ENCODE measurements around the gene ADGRG3. TPM values are rescaled to one million over a fixed set of nuclear protein-coding genes. Genes with fewer than 3 reads are reported as not detected.
A peak's percentile ranks its signal among the peaks of the same experiment; 100 is the strongest.

Gene ADGRG3, protein sequence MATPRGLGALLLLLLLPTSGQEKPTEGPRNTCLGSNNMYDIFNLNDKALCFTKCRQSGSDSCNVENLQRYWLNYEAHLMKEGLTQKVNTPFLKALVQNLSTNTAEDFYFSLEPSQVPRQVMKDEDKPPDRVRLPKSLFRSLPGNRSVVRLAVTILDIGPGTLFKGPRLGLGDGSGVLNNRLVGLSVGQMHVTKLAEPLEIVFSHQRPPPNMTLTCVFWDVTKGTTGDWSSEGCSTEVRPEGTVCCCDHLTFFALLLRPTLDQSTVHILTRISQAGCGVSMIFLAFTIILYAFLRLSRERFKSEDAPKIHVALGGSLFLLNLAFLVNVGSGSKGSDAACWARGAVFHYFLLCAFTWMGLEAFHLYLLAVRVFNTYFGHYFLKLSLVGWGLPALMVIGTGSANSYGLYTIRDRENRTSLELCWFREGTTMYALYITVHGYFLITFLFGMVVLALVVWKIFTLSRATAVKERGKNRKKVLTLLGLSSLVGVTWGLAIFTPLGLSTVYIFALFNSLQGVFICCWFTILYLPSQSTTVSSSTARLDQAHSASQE
- polyA plus RNA-seq (2013): 3.9 TPM

DNA sequence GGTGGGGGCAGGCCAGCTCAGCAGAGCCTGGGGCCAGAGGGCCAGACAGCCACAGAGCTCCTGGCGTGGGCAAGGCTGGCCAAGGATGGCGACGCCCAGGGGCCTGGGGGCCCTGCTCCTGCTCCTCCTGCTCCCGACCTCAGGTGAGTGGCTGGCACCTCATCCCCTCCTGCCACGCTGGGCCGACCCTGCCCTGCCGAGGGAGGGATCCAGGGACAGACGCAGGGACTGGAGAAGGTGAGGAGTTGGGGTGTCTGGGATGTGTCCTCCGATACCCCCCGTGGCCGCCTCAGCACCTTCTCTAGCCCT, at the start of gene ADGRG3:
Gene ADGRG3, plus strand, starts transcription at position 44 of the 309 bp plus-strand sequence. Its CDS starts 42 bp downstream, at position 86.
- CTCF ChIA-PET: interaction anchor here (0.8 to 3.2 kb wide), 11 partner anchors 10 to 91 kb away, joined by 3 to 11 read pairs (median 4); no protein-coding TSS in a partner anchor
- WGBS (ENCODE audit: insufficient coverage): 95% methylated on average over 7 of the region's 11 CpGs
- H3K4me3 ChIP-seq (ENCODE audit: control insufficient read depth in 1 of 7, extremely low read depth in 1 of 7, insufficient read depth in 4 of 7, low read depth in 2 of 7, low read length in 6 of 7): peak within 1 kb of the TSS in 2 of 7 experiments; percentile 6 to 38
- no peak within 1 kb of the TSS for H3K27ac ChIP-seq (ENCODE audit: insufficient read depth in 1 of 2, low read depth in 1 of 2, low read length in 2 of 2, poor library complexity in 1 of 2, severe bottlenecking in 2 of 2)
- peaks cover 0 to 27% (median 12%) of the 10 kb centered on the region in 4 experiments for H3K36me3 ChIP-seq (ENCODE audit: control insufficient read depth in 4 of 4, insufficient read depth in 4 of 4, low read length in 3 of 4)
- peaks cover 0 to 40% (median 34%) of the 10 kb centered on the region in 4 experiments for H3K4me1 ChIP-seq (ENCODE audit: control extremely low read depth in 1 of 4, control insufficient read depth in 4 of 4, insufficient read depth in 4 of 4, low read length in 3 of 4)
- no peaks in the 10 kb centered on the region for H3K27me3 ChIP-seq (replicated peaks in 2 of 5; ENCODE audit: control insufficient read depth in 4 of 5, insufficient read depth in 5 of 5, low read length in 4 of 5)
- DNase-seq: no peak
- POLR2A ChIA-PET: interaction anchor here (0.9 kb wide), 1 partner anchor 22 kb away, joined by 3 read pairs; no protein-coding TSS in a partner anchor
- no peaks in the 10 kb centered on the region for H3K9me3 ChIP-seq (ENCODE audit: control extremely low read depth in 1 of 5, control insufficient read depth in 4 of 5, insufficient read depth in 2 of 5, low read depth in 1 of 5, low read length in 4 of 5)

DNA sequence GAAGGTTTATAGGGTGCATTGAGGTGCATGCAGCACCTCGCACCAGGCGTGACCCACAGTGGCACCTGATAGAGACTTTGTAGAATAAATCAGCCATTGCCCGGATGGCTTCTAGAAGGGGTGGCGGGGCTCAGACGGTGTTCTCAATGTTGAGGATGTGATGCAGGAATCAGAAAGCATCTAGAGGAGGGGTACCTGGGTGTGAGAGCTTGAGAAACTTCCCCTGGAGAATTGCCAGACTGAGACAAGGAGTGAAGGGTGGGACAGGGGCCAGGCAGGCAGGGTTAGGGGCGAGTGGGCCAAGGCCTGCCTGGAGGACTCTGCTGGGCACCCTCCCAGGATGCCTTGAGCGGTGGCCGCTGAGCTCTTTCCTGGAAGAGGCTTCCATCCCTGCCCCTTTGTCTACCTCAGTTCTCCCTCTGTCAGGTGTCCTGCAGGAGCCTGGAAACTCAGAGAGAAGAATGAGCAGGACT, 48.9 kb upstream of the ADGRG3 start:
- H3K4me3 ChIP-seq (ENCODE audit: control insufficient read depth in 1 of 7, extremely low read depth in 1 of 7, insufficient read depth in 4 of 7, low read depth in 2 of 7, low read length in 6 of 7): no peak overlapping the region
- H3K27me3 ChIP-seq (replicated peaks in 2 of 5; ENCODE audit: control insufficient read depth in 4 of 5, insufficient read depth in 5 of 5, low read length in 4 of 5): no peaks in the 10 kb centered on the region
- ChIA-PET CTCF (interaction anchor here (0.8 to 4.8 kb wide), 3 partner anchors 10 to 26 kb away, joined by 3 to 36 read pairs (median 10); no protein-coding TSS in a partner anchor), POLR2A (no interaction called here)
- 87% methylated on average over 8 of the region's 8 CpGs for WGBS (ENCODE audit: insufficient coverage)
- peaks cover 0 to 22% (median 15%) of the 10 kb centered on the region in 4 experiments for H3K4me1 ChIP-seq (ENCODE audit: control extremely low read depth in 1 of 4, control insufficient read depth in 4 of 4, insufficient read depth in 4 of 4, low read length in 3 of 4)
- H3K27ac ChIP-seq (ENCODE audit: insufficient read depth in 1 of 2, low read depth in 1 of 2, low read length in 2 of 2, poor library complexity in 1 of 2, severe bottlenecking in 2 of 2): no peak overlapping the region
- no peaks in the 10 kb centered on the region for H3K36me3 ChIP-seq (ENCODE audit: control insufficient read depth in 4 of 4, insufficient read depth in 4 of 4, low read length in 3 of 4)
- no peak for DNase-seq
- H3K9me3 ChIP-seq (ENCODE audit: control extremely low read depth in 1 of 5, control insufficient read depth in 4 of 5, insufficient read depth in 2 of 5, low read depth in 1 of 5, low read length in 4 of 5): no peaks in the 10 kb centered on the region

DNA sequence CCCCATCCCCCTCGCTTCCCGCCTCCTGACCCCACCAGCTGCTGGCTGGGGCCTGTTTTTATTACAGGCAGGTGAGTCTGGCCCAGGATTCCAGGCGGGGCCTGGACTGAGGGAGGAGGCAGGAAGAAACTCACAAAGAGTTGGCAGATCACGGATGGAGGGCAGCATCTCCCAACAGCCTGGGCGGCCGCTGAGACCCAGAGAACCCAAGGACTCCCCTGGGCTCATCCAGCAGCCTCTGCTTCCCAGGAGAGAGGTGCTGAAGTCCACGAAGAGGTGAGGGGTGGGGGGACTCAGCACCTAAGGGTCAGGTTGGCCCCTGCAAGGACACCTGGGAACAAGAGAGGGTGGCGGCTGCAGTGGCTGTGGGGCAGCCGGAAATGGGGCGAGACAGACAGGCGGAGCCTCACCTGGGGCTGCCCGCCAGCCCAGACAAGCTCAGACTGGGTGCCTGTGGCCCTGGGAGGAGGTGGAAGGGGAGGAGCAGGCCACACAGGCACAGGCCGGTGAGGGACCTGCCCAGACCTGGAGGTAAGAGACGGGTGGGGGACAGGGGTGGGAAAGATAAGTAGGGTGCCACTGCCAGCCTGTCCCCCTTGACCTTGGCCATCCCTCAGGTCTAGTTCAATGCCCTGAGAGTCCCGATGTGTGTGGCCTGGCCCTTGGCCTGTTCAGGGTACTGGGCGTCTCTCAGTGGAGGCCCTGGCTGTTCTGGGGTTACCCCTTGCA, 48.3 kb upstream of the ADGRG3 start:
- no peaks in the 10 kb centered on the region for H3K9me3 ChIP-seq (ENCODE audit: control extremely low read depth in 1 of 5, control insufficient read depth in 4 of 5, insufficient read depth in 2 of 5, low read depth in 1 of 5, low read length in 4 of 5)
- ChIA-PET POLR2A (no interaction called here), CTCF (interaction anchor here (0.8 to 4.8 kb wide), 3 partner anchors 11 to 25 kb away, joined by 3 to 36 read pairs (median 10); no protein-coding TSS in a partner anchor)
- DNase-seq: no peak
- peaks cover 0 to 22% (median 13%) of the 10 kb centered on the region in 4 experiments for H3K4me1 ChIP-seq (ENCODE audit: control extremely low read depth in 1 of 4, control insufficient read depth in 4 of 4, insufficient read depth in 4 of 4, low read length in 3 of 4)
- WGBS (ENCODE audit: insufficient coverage): 98% methylated on average over 13 of the region's 16 CpGs
- no peak overlapping the region for H3K4me3 ChIP-seq (ENCODE audit: control insufficient read depth in 1 of 7, extremely low read depth in 1 of 7, insufficient read depth in 4 of 7, low read depth in 2 of 7, low read length in 6 of 7)
- H3K27ac ChIP-seq (ENCODE audit: insufficient read depth in 1 of 2, low read depth in 1 of 2, low read length in 2 of 2, poor library complexity in 1 of 2, severe bottlenecking in 2 of 2): no peak overlapping the region
- H3K36me3 ChIP-seq (ENCODE audit: control insufficient read depth in 4 of 4, insufficient read depth in 4 of 4, low read length in 3 of 4): no peaks in the 10 kb centered on the region
- no peaks in the 10 kb centered on the region for H3K27me3 ChIP-seq (replicated peaks in 2 of 5; ENCODE audit: control insufficient read depth in 4 of 5, insufficient read depth in 5 of 5, low read length in 4 of 5)

DNA sequence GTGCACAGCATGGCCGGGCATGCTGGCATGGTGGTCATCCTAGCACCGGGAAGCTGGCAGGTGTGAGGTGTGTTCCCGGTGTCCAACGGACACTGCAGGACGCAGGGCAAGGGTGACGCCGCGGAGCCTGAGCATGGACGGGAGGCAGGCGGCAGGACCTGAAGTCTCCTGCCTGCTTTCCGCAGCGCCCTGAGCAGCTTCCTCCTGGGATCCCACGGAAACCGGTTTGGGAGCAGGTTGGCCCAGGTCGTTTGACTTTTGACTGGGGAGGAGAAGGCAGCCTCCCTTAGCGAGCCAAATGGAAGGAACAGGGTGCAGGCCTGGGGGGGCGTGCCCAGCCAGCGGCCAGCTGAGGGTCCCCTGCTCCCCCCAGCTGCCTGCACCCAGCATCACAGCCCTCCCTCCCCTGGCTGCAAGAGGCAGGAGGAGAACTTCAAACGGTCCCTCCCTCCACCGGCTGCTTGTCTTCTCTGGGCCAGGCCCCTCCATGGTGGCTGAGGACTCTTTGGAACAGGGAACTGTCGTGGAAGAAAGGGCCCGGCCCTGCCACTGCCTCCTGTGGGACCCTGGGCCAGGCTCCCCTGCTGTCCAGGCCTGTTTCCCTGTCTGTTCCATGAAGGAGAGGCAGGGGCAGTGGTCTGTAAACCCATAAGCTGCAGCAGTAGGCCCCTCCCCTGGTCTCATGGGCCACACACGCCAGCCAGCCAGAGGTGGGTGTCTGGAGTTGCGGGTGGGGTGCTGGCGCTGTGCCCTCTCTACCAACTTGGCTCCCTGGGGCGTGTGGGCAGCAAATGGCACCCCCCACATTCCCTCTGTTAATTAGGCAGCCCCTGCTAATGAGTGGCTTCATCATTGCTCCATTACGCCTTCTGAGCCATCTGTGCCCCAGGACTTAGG, 47.5 kb upstream of the ADGRG3 start:
- Histone ChIP-seq H3K4me3 (ENCODE audit: control insufficient read depth in 1 of 7, extremely low read depth in 1 of 7, insufficient read depth in 4 of 7, low read depth in 2 of 7, low read length in 6 of 7) (no peak overlapping the region), H3K27ac (ENCODE audit: insufficient read depth in 1 of 2, low read depth in 1 of 2, low read length in 2 of 2, poor library complexity in 1 of 2, severe bottlenecking in 2 of 2) (no peak overlapping the region), H3K9me3 (ENCODE audit: control extremely low read depth in 1 of 5, control insufficient read depth in 4 of 5, insufficient read depth in 2 of 5, low read depth in 1 of 5, low read length in 4 of 5) (no peaks in the 10 kb centered on the region), H3K27me3 (replicated peaks in 2 of 5; ENCODE audit: control insufficient read depth in 4 of 5, insufficient read depth in 5 of 5, low read length in 4 of 5) (no peaks in the 10 kb centered on the region), H3K36me3 (ENCODE audit: control insufficient read depth in 4 of 4, insufficient read depth in 4 of 4, low read length in 3 of 4) (no peaks in the 10 kb centered on the region), H3K4me1 (ENCODE audit: control extremely low read depth in 1 of 4, control insufficient read depth in 4 of 4, insufficient read depth in 4 of 4, low read length in 3 of 4) (peaks cover 0 to 25% (median 18%) of the 10 kb centered on the region in 4 experiments)
- WGBS (ENCODE audit: insufficient coverage): 92% methylated on average over 23 of the region's 27 CpGs
- no peak for DNase-seq
- ChIA-PET POLR2A (interaction anchor here (0.6 kb wide), 1 partner anchor 83 kb away, joined by 3 read pairs; no protein-coding TSS in a partner anchor), CTCF (interaction anchor here (0.7 to 4.8 kb wide), 4 partner anchors 11 to 23 kb away, joined by 3 to 36 read pairs (median 7); no protein-coding TSS in a partner anchor)

DNA sequence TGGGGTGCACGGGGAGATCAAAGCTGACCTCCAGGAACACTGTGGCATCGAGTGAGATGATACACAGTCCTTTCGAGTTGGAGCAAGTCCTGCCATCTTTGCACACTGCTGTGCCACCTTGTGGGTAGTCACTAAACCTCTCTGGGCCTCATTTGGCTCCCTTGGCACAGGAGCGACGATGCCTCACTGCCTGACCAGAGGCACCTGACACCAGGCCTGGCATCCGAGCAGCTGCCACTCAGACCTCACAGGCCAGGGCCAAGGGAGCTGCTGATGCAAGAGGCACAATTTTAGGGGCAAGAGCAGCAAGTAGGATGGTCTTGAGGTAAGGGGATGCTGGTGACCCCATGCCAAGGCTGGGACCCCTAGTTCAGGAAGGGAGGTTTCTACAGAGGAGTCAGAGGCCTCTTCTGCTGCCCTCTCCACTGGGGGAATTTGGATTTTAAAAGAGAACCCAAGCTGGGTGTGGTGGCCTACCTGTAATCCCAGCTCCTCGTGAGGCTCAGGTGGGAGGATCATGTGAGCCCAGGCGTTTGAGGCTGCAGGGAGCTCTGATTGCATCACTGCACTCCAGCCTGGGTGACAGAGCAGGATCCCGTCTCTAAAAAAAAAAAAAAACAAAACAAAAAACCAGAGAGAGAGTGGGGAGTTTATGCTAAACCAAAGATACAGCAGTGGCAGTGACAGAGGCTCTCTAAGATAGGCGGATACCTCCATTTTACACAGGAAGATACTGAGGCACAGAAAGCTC, 46.4 kb upstream of the ADGRG3 start:
- H3K9me3 ChIP-seq (ENCODE audit: control extremely low read depth in 1 of 5, control insufficient read depth in 4 of 5, insufficient read depth in 2 of 5, low read depth in 1 of 5, low read length in 4 of 5): no peaks in the 10 kb centered on the region
- no peak overlapping the region for H3K27ac ChIP-seq (ENCODE audit: insufficient read depth in 1 of 2, low read depth in 1 of 2, low read length in 2 of 2, poor library complexity in 1 of 2, severe bottlenecking in 2 of 2)
- DNase-seq: no peak
- peaks cover 0 to 29% (median 23%) of the 10 kb centered on the region in 4 experiments for H3K4me1 ChIP-seq (ENCODE audit: control extremely low read depth in 1 of 4, control insufficient read depth in 4 of 4, insufficient read depth in 4 of 4, low read length in 3 of 4)
- H3K36me3 ChIP-seq (ENCODE audit: control insufficient read depth in 4 of 4, insufficient read depth in 4 of 4, low read length in 3 of 4): no peaks in the 10 kb centered on the region
- POLR2A ChIA-PET: no interaction called here
- CTCF ChIA-PET: interaction anchor here (0.9 to 4.8 kb wide), 5 partner anchors 13 to 39 kb away, joined by 3 to 36 read pairs (median 3); no protein-coding TSS in a partner anchor
- H3K27me3 ChIP-seq (replicated peaks in 2 of 5; ENCODE audit: control insufficient read depth in 4 of 5, insufficient read depth in 5 of 5, low read length in 4 of 5): no peaks in the 10 kb centered on the region
- no peak overlapping the region for H3K4me3 ChIP-seq (ENCODE audit: control insufficient read depth in 1 of 7, extremely low read depth in 1 of 7, insufficient read depth in 4 of 7, low read depth in 2 of 7, low read length in 6 of 7)
- 90% methylated on average over 8 of the region's 10 CpGs for WGBS (ENCODE audit: insufficient coverage)
